ENCODE results near the gene NTN4. TPM values are rescaled to one million over a fixed set of nuclear protein-coding genes. Genes with fewer than 3 reads are reported as not detected.

The NTN4 gene
- total RNA-seq, 1 experiment from 2014 or later = 0.17 TPM

- no peak overlapping the region for H3K4ac ChIP-seq (ENCODE audit: low read depth, low read length)
- no peak overlapping the region for H3K27ac Mint-ChIP-seq
These were observed 118.4 kb downstream of the NTN4 start for GRCh38 chr12:95672166-95672565.

More at GRCh38 chr12:95672166-95672565, 118.4 kb downstream of the NTN4 start:
- no peak overlapping the region for H3T11ph ChIP-seq (ENCODE audit: low read length)
- no peak overlapping the region for H2BK12ac ChIP-seq (ENCODE audit: insufficient read length, low read depth, low read length)
- H2AK5ac ChIP-seq (ENCODE audit: insufficient read length, low read length) = no peak overlapping the region
- H4K20me1 ChIP-seq (ENCODE audit: control insufficient read depth, insufficient read depth, insufficient read length) = no peaks in the 10 kb centered on the region
- H3K79me1 ChIP-seq (ENCODE audit: insufficient read depth, low read depth, low read length, poor library complexity, severe bottlenecking) = no peaks in the 10 kb centered on the region
- H4K5ac ChIP-seq (ENCODE audit: insufficient read length, low read depth, low read length) = no peak overlapping the region
- Mint-ChIP-seq H3K4me1 (0 out of 4 replicates have a peak, but pooled peaks cover 0 to 4% of the 10 kb centered on the region in 2 experiments), H3K4me3 (no peak overlapping the region), H3K36me3 (ENCODE audit: insufficient read depth in 1 of 3, low read depth in 3 of 3) (peaks cover 0 to 14% (median 7%) of the 10 kb centered on the region in 3 experiments; a peak in 3 of 7 replicates), H3K27me3 (ENCODE audit: low read depth) (no peaks in the 10 kb centered on the region), H3K9me3 (no peaks in the 10 kb centered on the region)
- TF ChIP-seq CTCF (conservative IDR thresholded peaks at IDR 0.05) = no peak
- H3K27ac ChIP-seq (ENCODE audit: insufficient read length, low read depth, low read length) = no peak overlapping the region
- no peaks in the 10 kb centered on the region for H3K9me3 ChIP-seq (ENCODE audit: control insufficient read depth, low read depth, low read length)
- H3K18ac ChIP-seq (ENCODE audit: insufficient read length, low read depth, low read length) = no peak overlapping the region
- H2AFZ ChIP-seq (ENCODE audit: low read length) = no peak overlapping the region
- H3K4me1 ChIP-seq (ENCODE audit: insufficient read depth, low read length) = no peaks in the 10 kb centered on the region
- no peak overlapping the region for H2BK15ac ChIP-seq (ENCODE audit: low read depth, low read length)
- no peak overlapping the region for H3K23ac ChIP-seq (ENCODE audit: insufficient read length, low read depth, low read length)
- H3K79me2 ChIP-seq (ENCODE audit: insufficient read depth, low read length) = no peaks in the 10 kb centered on the region
- WGBS (ENCODE audit: extremely low coverage, insufficient read length, low lambda C conversion rate) = no CpG with 5 or more reads among the region's 21 CpGs
- H2BK120ac ChIP-seq (ENCODE audit: low read depth, low read length, poor library complexity, severe bottlenecking) = no peak overlapping the region
- H2BK20ac ChIP-seq (ENCODE audit: low read depth, low read length, poor library complexity, severe bottlenecking) = no peak overlapping the region
- H3K23me2 ChIP-seq (ENCODE audit: insufficient read length, low read depth, low read length, poor library complexity, severe bottlenecking) = no peaks in the 10 kb centered on the region
- no peak overlapping the region for H3K9ac ChIP-seq (ENCODE audit: extremely low read depth, insufficient read length, low read length)
- no peak overlapping the region for H4K91ac ChIP-seq (ENCODE audit: insufficient read length, low read depth, low read length)
- no peak overlapping the region for H2BK5ac ChIP-seq (ENCODE audit: insufficient read length, low read length)
- H3K4me2 ChIP-seq (ENCODE audit: insufficient read depth, insufficient read length, low read length) = no peak overlapping the region
- no peaks in the 10 kb centered on the region for H3K27me3 ChIP-seq (ENCODE audit: insufficient read depth, low read length)
- DNase-seq = no peak
- no peak overlapping the region for H4K8ac ChIP-seq (replicated peaks; ENCODE audit: insufficient read length, low read depth, low read length)
- no peak overlapping the region for H3K14ac ChIP-seq (ENCODE audit: insufficient read depth, low read length)
- no peak overlapping the region for H3K56ac ChIP-seq (ENCODE audit: insufficient read length, low read depth, low read length)
